ENCODE data around the gene GID8.

- TF ChIP-seq POLR2A (IDR thresholded peaks at IDR 0.05) (no peak), CTCF (IDR thresholded peaks at IDR 0.05) (no peak)
Measured at GRCh38 chr20:62980380-62980960, 42.5 kb downstream of the GID8 start.
